Type B pancreatic cell (in vitro differentiated cells): ENCODE measurements around the gene ARSA. TPM values are rescaled to one million over a fixed set of nuclear protein-coding genes. Genes with fewer than 3 reads are reported as not detected.
"Not testable (repeated sequence)": the region's sequence is repeated elsewhere in the genome, so short reads cannot be mapped to it uniquely, and the experiment has no call there.

Experiments
- DNase-seq: peaks from one replicate; pipeline ENCODE4 v3.0.0; 2021; ENCODE audit warnings: mixed read lengths; ENCODE audit not compliant: unreplicated experiment; ENCODE audit errors: extremely low spot score
- H3K27ac Mint-ChIP-seq: 2 replicates; pipeline ENCODE4 v1.8.0; 2021; ENCODE audit warnings: mild to moderate bottlenecking, mixed read lengths
- H3K27me3 Mint-ChIP-seq: 2 replicates; pipeline ENCODE4 v1.8.0; 2021; ENCODE audit warnings: mixed read lengths
- H3K36me3 Mint-ChIP-seq: 2 replicates; pipeline ENCODE4 v1.8.0; 2021; ENCODE audit warnings: mixed read lengths
- H3K4me1 Mint-ChIP-seq: one replicate; pipeline ENCODE4 v1.8.0; 2021; ENCODE audit warnings: mixed read lengths; ENCODE audit not compliant: unreplicated experiment
- H3K4me3 Mint-ChIP-seq: 2 replicates; pipeline ENCODE4 v1.8.0; 2021; ENCODE audit warnings: mild to moderate bottlenecking, mixed read lengths
- H3K9me3 Mint-ChIP-seq: 2 replicates; pipeline ENCODE4 v1.8.0; 2021; ENCODE audit warnings: mixed read lengths
- CTCF ChIP-seq: fragments of 200-600 bp; sonication (generic); conservative IDR thresholded peaks from 2 replicates; pipeline ENCODE4 v1.5.0; 2021; ENCODE audit warnings: antibody characterized with exemption, mild to moderate bottlenecking
- total RNA-seq: library from RNA; stranded (reverse); gene quantifications from 2 replicates; pipeline ENCODE4 v1.2.1, GENCODE V29; 2021; ENCODE audit warnings: low replicate concordance

The ARSA gene
- total RNA-seq, 1 donor from 2014 or later = 32.1 TPM

GRCh38 chr22:50671641-50672040 is 43.7 kb upstream of the ARSA start:
- no peak for TF ChIP-seq CTCF
- peaks cover 16% of the 10 kb centered on the region for H3K4me1 Mint-ChIP-seq
- peak overlapping the region; percentile 61 for H3K4me3 Mint-ChIP-seq
- no peaks in the 10 kb centered on the region for H3K9me3 Mint-ChIP-seq
- H3K27ac Mint-ChIP-seq = no peak overlapping the region
- H3K36me3 Mint-ChIP-seq = no peaks in the 10 kb centered on the region
- peaks cover 42% of the 10 kb centered on the region for H3K27me3 Mint-ChIP-seq
- no peak for DNase-seq

- Mint-ChIP-seq H3K27me3 (peaks cover 39% of the 10 kb centered on the region), H3K36me3 (no peaks in the 10 kb centered on the region), H3K4me3 (peak overlapping the region; percentile 73), H3K9me3 (no peaks in the 10 kb centered on the region), H3K4me1 (peaks cover 16% of the 10 kb centered on the region), H3K27ac (peak overlapping the region; percentile 49)
- DNase-seq = no peak
- TF ChIP-seq CTCF = no peak
Observed at GRCh38 chr22:50670914-50671538, 43.1 kb upstream of the ARSA start.

GRCh38 chr22:50670513-50670912 is 42.6 kb upstream of the ARSA start:
- Mint-ChIP-seq H3K27me3 (peaks cover 34% of the 10 kb centered on the region), H3K9me3 (no peaks in the 10 kb centered on the region), H3K36me3 (no peaks in the 10 kb centered on the region), H3K4me1 (peaks cover 12% of the 10 kb centered on the region), H3K27ac (peak overlapping the region; percentile 49), H3K4me3 (peak overlapping the region; percentile 73)
- DNase-seq = no peak
- TF ChIP-seq CTCF = no peak

- peak; percentile 4 for DNase-seq
- peaks cover 17% of the 10 kb centered on the region for H3K27me3 Mint-ChIP-seq
- H3K9me3 Mint-ChIP-seq = no peaks in the 10 kb centered on the region
- no peaks in the 10 kb centered on the region for H3K36me3 Mint-ChIP-seq
- no peak overlapping the region for H3K4me3 Mint-ChIP-seq
- H3K4me1 Mint-ChIP-seq = peaks cover 4% of the 10 kb centered on the region
- H3K27ac Mint-ChIP-seq = no peak overlapping the region
- no peak for TF ChIP-seq CTCF
Observed at GRCh38 chr22:50665738-50666137, 37.8 kb upstream of the ARSA start.

GRCh38 chr22:50665212-50665611 is 37.3 kb upstream of the ARSA start:
- Mint-ChIP-seq H3K27me3 (peaks cover 14% of the 10 kb centered on the region), H3K36me3 (no peaks in the 10 kb centered on the region), H3K9me3 (no peaks in the 10 kb centered on the region), H3K27ac (no peak overlapping the region), H3K4me3 (no peak overlapping the region), H3K4me1 (no peaks in the 10 kb centered on the region)
- peak; percentile 51 for DNase-seq
- no peak for TF ChIP-seq CTCF

GRCh38 chr22:50660306-50660705 is 32.4 kb upstream of the ARSA start:
- Mint-ChIP-seq H3K9me3 (no peaks in the 10 kb centered on the region), H3K27me3 (peaks cover 21% of the 10 kb centered on the region), H3K27ac (no peak overlapping the region), H3K4me3 (no peak overlapping the region), H3K36me3 (no peaks in the 10 kb centered on the region), H3K4me1 (no peaks in the 10 kb centered on the region)
- no peak for TF ChIP-seq CTCF
- no peak for DNase-seq

- not testable (repeated sequence) for H3K9me3 Mint-ChIP-seq, H3K27ac Mint-ChIP-seq, H3K4me3 Mint-ChIP-seq, H3K36me3 Mint-ChIP-seq, H3K4me1 Mint-ChIP-seq
- peaks cover 21% of the 10 kb centered on the region for H3K27me3 Mint-ChIP-seq
- DNase-seq = peak; percentile 22
Observed at GRCh38 chr22:50659711-50660110, 31.8 kb upstream of the ARSA start.
